Gastroesophageal sphincter (tissue), 4 donors: ENCODE results near the gene EPB41L4A. TPM values are rescaled to one million over a fixed set of nuclear protein-coding genes. Genes with fewer than 3 reads are reported as not detected.
"Not testable (repeated sequence)": the region's sequence is repeated elsewhere in the genome, so short reads cannot be mapped to it uniquely, and the experiment has no call there.

Experiments used
- ATAC-seq: fragments of 150-250 bp; one replicate; pipeline ENCODE4 v1.9.1; 2016; ENCODE audit warnings: mild to moderate bottlenecking, moderate library complexity
- H3K27ac ChIP-seq, 4 donors: fragments of 200-600 bp; sonication (generic) in 3 of 4; 1 replicate in 3 of 4; 2 replicates in 1 of 4; pipeline ENCODE4 v1.5.1; 2016 to 2019
- H3K27me3 ChIP-seq: fragments of 200-600 bp; sonication (generic); one replicate; pipeline ENCODE4 v1.5.1; 2019
- H3K36me3 ChIP-seq, 2 donors: fragments of 200-600 bp; sonication (generic); one replicate each; pipeline ENCODE4 v1.5.1; 2019; ENCODE audit warnings: control low read depth in 1 of 2
- H3K4me1 ChIP-seq, 3 donors: fragments of 200-600 bp; sonication (generic); 1 replicate in 2 of 3; 2 replicates in 1 of 3; pipeline ENCODE4 v1.5.1; 2016 to 2019; ENCODE audit warnings: control low read depth in 2 of 3
- H3K4me3 ChIP-seq, 2 donors: fragments of 200-600 bp; sonication (generic); one replicate each; pipeline ENCODE4 v1.5.1; 2019; ENCODE audit warnings: mild to moderate bottlenecking in 1 of 2, moderate library complexity in 1 of 2
- H3K9me3 ChIP-seq, 3 donors: fragments of 200-600 bp; sonication (generic); one replicate each; pipeline ENCODE4 v1.5.1; 2017 to 2019; ENCODE audit warnings: control low read depth in 2 of 3
- EP300 ChIP-seq: sonication (generic); formaldehyde crosslinking; IDR thresholded peaks from one replicate; pipeline ENCODE4 v1.6.1; 2017; ENCODE audit warnings: antibody characterized with exemption, mild to moderate bottlenecking
- POLR2A ChIP-seq, 2 donors: fragments of 450-650 bp; IDR thresholded peaks; one replicate each; pipeline ENCODE4 v1.6.1; 2017; ENCODE audit warnings: antibody characterized with exemption in 2 of 2, mild to moderate bottlenecking in 2 of 2, moderate library complexity in 1 of 2
- POLR2AphosphoS5 ChIP-seq: sonication (generic); formaldehyde crosslinking; IDR thresholded peaks from one replicate; pipeline ENCODE4 v1.6.1; 2017; ENCODE audit warnings: antibody characterized with exemption
- WGBS, 2 donors: methylation state at CpG; one replicate each; pipeline ENCODE4 v1.1.5; 2018; ENCODE audit warnings: low coverage in 1 of 2; 5-methylcytosine and 5-hydroxymethylcytosine counted together
- total RNA-seq, 4 donors: library from RNA; depleted of rRNA; stranded (reverse); fragments of >200 nt; gene quantifications; one replicate each; pipeline ENCODE4 v1.1.0, GENCODE V29; 2016
- TF ChIP-seq, protein P1 (sequence below), 4 experiments: fragments of 200-600 bp in 2 of 4; fragments of 450-650 bp in 2 of 4; sonication (generic) in 1 of 4; IDR thresholded peaks; one replicate each; pipeline ENCODE4 v1.5.1; 2017 to 2019; ENCODE audit warnings: antibody characterized with exemption in 4 of 4, mild to moderate bottlenecking in 2 of 4, moderate library complexity in 2 of 4

The EPB41L4A gene
- total RNA-seq, 4 donors from 2014 or later = 4.3 to 28.7 (median 12.6) TPM

DNA sequence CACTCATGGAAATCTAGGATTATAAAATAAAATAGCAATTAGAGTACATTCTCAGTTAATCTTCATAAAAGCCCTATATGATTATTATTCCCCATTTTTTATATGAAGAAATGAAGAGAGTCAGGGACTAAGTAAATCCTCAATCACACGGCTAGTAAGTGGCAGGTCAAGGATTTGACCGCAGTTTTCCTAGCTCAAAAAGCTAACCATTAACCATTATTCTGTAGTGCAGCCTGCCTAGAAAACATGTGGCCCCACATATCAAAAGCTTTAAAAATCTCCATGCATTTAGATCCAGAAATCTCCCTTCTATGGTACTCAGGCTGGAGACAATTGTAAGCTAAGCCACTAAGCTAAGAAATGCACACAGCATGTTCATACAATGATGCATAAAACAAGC, 21.4 kb downstream of the EPB41L4A start:
- no peaks in the 10 kb centered on the region for H3K4me1 ChIP-seq
- TF ChIP-seq, protein P1, sequence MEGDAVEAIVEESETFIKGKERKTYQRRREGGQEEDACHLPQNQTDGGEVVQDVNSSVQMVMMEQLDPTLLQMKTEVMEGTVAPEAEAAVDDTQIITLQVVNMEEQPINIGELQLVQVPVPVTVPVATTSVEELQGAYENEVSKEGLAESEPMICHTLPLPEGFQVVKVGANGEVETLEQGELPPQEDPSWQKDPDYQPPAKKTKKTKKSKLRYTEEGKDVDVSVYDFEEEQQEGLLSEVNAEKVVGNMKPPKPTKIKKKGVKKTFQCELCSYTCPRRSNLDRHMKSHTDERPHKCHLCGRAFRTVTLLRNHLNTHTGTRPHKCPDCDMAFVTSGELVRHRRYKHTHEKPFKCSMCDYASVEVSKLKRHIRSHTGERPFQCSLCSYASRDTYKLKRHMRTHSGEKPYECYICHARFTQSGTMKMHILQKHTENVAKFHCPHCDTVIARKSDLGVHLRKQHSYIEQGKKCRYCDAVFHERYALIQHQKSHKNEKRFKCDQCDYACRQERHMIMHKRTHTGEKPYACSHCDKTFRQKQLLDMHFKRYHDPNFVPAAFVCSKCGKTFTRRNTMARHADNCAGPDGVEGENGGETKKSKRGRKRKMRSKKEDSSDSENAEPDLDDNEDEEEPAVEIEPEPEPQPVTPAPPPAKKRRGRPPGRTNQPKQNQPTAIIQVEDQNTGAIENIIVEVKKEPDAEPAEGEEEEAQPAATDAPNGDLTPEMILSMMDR (IDR thresholded peaks at IDR 0.05) = no peak
- TF ChIP-seq EP300 = no peak
- TF ChIP-seq POLR2A (IDR thresholded peaks at IDR 0.05) = no peak
- TF ChIP-seq POLR2AphosphoS5 = no peak
- ATAC-seq = no peak
- H3K36me3 ChIP-seq = peaks cover 0 to 8% of the 10 kb centered on the region in 2 donors
- no peaks in the 10 kb centered on the region for H3K9me3 ChIP-seq
- no peak overlapping the region for H3K4me3 ChIP-seq
- H3K27me3 ChIP-seq = no peaks in the 10 kb centered on the region
- no peak overlapping the region for H3K27ac ChIP-seq
- WGBS, 2 donors = 95 to 100% methylated on average over 2 of the region's 2 CpGs

DNA sequence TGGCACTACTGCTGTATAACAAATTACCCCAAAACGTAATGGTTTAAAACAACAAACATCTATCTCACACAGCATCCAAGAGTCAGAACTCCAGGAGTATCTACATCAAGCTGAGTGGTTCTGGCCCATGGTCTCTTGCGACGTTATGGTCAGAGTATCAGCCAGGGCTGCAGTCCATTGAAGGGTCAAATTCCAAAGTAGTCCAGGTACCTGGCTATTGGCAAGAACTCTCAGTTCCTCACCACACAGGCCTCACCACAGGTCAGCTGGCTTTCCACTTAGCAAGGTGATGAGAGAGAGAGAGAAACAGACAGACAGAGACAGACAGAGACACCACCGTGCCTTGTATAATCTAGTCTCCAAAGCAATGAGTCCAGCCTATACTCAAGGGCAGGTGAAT, 22.6 kb downstream of the EPB41L4A start:
- no peak for ATAC-seq

DNA sequence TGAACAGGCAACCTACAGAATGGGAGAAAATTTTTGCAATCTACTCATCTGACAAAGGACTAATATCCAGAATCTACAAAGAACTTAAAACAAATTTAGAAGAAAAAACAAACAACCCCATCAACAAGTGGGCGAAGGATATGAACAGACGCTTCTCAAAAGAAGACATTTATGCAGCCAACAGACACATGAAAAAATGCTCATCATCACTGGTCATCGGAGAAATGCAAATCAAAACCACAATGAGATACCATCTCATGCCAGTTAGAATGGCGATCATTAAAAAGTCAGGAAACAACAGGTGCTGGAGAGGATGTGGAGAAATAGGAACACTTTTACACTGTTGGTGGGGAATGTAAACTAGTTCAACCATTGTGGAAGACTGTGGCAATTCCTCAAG, 23.8 kb downstream of the EPB41L4A start:
- not testable (repeated sequence) for H3K36me3 ChIP-seq, H3K9me3 ChIP-seq, H3K27me3 ChIP-seq, H3K27ac ChIP-seq, ATAC-seq, H3K4me1 ChIP-seq, H3K4me3 ChIP-seq
- 97 to 100% methylated on average over 4 of the region's 4 CpGs for whole genome bisulfite sequencing, 2 donors

More for the DNA sequence above, 22.6 kb downstream of the EPB41L4A start:
- H3K4me1 ChIP-seq = no peaks in the 10 kb centered on the region
- no peak overlapping the region for H3K27ac ChIP-seq
- 87 to 88% methylated on average over 4 of the region's 4 CpGs for WGBS, 2 donors
- TF ChIP-seq EP300 (no peak), POLR2A (IDR thresholded peaks at IDR 0.05) (no peak), POLR2AphosphoS5 (no peak)
- TF ChIP-seq, protein P1 (IDR thresholded peaks at IDR 0.05) = no peak
- no peaks in the 10 kb centered on the region for H3K27me3 ChIP-seq
- H3K36me3 ChIP-seq = peaks cover 0 to 4% of the 10 kb centered on the region in 2 donors
- H3K4me3 ChIP-seq = no peak overlapping the region
- H3K9me3 ChIP-seq = no peaks in the 10 kb centered on the region

DNA sequence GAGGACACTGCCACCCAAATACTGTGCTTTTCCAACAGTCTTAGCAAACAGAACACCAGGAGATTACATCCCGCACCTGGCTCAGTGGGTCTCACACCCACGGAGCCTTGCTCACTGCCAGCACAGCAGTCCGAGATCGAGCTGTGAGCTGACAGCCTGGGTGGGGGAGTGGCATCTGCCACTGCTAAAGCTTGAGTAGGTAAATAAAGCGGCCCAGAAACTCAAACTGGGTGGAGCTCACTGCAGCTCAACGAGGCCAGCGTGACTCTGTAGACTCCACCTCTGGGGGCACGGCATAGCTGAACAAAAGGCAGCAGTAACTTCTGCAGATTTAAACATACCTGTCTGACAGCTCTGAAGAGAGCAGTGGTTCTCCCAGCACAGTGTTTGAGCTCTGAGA, 28.8 kb downstream of the EPB41L4A start:
- TF ChIP-seq, protein P1 (IDR thresholded peaks at IDR 0.05) = no peak
- TF ChIP-seq POLR2AphosphoS5 (no peak), POLR2A (IDR thresholded peaks at IDR 0.05) (no peak), EP300 (no peak)
- 100% methylated on average over 4 of the region's 8 CpGs; no CpG with 5 or more reads in 1 of the 2 donors for WGBS, 2 donors
- no peak for ATAC-seq

DNA sequence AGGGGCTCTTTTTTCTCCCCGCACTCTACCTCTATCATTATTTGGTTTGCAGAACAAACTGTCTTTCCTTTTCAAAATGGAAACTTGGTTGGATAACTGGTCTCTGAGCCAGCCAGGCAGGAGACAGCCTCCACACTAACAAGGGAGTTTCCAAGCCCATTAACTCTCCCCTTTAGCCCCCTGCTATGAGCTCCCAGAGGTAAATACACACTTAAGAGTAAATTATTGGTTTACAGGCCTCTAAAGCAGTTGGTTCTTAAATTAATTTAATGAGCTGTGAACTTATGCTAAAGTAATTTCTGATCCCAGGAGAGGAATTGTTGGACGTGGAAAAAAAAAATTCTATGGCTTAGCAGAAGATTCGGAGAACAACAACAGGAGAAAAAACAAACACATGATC, 30.3 kb downstream of the EPB41L4A start:
- no peak overlapping the region for H3K4me3 ChIP-seq
- ATAC-seq = no peak
- no peaks in the 10 kb centered on the region for H3K4me1 ChIP-seq
- H3K27ac ChIP-seq = no peak overlapping the region
- H3K36me3 ChIP-seq = no peaks in the 10 kb centered on the region
- TF ChIP-seq POLR2A (IDR thresholded peaks at IDR 0.05) (no peak), POLR2AphosphoS5 (no peak), EP300 (no peak)
- TF ChIP-seq, protein P1 (IDR thresholded peaks at IDR 0.05) = no peak
- no peaks in the 10 kb centered on the region for H3K27me3 ChIP-seq
- WGBS, 2 donors = 75 to 79% methylated on average over 2 to 3 of the region's 3 CpGs
- H3K9me3 ChIP-seq = no peaks in the 10 kb centered on the region

More for the DNA sequence above, 28.8 kb downstream of the EPB41L4A start:
- Histone ChIP-seq H3K27ac (no peak overlapping the region), H3K4me3 (no peak overlapping the region), H3K27me3 (no peaks in the 10 kb centered on the region), H3K4me1 (no peaks in the 10 kb centered on the region), H3K36me3 (no peaks in the 10 kb centered on the region), H3K9me3 (no peaks in the 10 kb centered on the region)
